ENCODE data around the gene NF1.

The NF1 gene

DNA sequence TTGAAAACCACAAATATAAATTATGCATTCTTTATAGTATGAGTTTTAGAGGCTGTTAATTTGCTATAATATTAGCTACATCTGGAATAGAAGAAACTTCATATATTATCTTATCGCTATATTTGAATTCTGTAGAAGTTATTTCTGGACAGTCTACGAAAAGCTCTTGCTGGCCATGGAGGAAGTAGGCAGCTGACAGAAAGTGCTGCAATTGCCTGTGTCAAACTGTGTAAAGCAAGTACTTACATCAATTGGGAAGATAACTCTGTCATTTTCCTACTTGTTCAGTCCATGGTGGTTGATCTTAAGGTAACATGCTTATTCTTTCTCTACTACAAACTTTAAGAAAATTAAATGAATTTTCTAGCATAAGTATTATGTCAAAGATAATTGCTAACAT lies 105.5 kb downstream of the NF1 start:
- DNase-seq = peak; percentile 7

DNA sequence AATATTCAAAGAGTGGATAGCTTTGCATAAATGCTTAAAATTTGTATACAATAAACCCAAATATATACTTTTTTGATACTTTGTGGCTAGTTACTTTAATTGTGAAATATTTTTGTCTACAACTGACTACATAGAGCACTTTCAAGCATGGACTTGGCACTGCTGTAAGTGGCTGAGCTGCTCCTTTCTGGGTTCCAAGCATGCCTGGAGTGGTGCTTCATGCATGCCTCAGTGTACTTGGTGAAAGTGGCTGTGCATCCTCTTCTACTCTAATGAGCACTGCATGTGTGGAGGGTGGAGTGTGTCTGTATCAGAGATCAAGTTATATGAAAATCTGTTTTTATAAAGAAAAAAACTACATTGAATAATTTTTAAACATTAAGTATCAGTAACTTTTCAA lies 108.2 kb downstream of the NF1 start:
- DNase-seq = peak; percentile 49

DNA sequence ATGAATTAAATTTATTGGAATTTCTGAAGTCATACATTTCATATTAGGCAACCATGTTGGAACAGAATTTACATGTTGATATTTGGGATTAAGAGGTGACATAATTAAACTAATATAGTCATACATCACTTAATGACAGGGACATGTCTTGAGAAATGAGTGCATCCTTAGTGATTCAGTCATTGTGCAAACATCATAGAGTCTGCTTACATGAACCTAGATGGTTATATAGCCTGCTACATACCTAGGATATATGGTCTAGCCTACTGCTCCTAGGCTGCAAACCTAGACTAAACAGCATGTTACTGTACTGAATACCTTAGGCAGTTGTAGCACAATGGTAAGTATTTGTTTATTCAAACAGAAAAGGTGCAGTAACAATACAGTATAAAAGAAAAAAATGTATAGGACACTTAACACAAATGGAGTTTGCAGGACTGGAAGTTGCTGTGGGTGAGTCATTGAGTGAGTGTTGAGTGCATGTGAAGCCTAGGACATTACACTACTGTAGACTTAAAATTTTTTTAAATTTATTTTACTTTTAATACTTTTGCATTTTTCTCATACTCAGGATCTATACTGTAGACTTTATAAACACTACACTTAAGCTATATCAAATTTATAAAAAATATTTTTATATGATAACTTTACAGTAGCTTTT lies 116.7 kb downstream of the NF1 start:
- DNase-seq = peak; percentile 21

DNA sequence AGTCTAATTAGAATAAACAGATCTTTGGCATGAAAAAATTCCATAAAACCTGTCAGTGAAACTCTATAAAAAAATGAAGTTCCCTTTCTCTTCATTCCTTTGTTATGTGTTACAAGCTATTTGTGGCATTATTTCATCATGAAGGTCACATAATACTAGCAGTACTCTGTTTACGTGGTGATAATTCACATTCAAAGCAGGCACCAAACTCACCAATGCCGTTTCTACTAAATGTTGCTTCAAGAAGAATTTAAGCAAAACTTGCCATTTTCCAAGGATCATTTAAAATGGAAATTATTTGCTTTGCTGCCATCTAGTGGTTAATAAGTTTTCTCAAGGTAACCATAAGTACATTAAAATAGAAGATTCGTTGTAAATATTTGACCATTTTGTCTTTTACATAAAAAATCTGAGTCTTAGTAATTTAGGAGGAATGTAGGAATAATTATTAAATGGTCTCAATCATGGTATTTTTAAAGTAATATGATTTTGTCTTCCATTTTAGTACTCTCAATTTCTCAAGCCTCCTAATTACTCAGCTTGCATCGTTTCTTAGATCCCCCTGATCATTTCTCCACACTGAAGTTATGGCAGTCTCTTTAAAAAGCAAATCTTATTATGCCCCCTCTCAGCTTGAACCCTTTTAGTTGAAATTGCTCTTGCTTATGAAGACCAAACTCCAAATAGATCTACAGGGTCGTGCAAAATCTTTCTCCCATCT lies 121.4 kb downstream of the NF1 start:
- DNase-seq = peak; percentile 81

DNA sequence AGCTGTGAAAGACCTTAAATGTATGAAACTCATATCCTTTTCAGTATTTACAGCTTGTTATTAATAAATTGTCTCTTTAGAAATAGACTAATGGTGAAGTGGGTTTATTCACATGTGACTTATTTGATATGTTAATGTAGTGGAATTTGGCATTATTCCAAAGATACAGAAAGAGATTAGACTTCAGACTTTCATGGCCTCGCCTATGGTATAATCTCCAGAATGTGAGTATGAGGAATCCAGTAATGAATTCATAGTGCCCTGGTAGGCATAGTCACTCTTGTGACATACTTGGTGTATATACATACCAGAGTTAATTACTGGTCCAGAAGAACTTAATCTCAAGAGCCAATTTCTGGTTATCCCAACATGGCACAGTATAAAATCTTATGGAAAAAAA lies 129.6 kb downstream of the NF1 start:
- DNase-seq = peak; percentile 9

DNA sequence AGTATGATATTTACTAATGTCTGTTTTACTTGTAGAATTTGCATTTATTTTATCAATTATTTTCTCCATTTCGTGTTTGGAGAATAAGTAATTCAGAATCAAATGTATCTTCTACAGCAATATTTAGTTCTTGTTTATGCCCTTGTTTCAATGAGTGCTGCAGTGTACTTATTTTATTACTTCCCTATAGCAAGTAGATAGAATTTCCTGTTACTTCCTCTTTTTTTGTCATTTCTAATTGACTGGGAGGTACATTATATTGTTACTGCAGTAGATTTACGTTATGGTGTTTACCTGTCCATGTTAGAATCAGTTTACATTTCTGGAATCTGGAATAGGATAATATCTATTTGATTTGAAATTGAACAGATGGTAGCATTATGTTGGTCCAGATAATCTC lies 131.1 kb downstream of the NF1 start:
- no peak for DNase-seq

DNA sequence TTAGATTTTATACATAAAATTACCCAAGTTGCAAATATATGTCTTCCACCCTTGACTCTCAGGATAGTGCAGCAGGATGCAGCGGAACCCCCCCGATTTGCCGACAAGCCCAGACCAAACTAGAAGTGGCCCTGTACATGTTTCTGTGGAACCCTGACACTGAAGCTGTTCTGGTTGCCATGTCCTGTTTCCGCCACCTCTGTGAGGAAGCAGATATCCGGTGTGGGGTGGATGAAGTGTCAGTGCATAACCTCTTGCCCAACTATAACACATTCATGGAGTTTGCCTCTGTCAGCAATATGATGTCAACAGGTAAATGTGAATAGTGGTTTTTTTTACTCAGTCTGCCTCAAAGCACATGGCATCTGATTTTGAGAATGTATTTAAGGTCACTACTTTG lies 131.6 kb downstream of the NF1 start:
- DNase-seq = no peak

DNA sequence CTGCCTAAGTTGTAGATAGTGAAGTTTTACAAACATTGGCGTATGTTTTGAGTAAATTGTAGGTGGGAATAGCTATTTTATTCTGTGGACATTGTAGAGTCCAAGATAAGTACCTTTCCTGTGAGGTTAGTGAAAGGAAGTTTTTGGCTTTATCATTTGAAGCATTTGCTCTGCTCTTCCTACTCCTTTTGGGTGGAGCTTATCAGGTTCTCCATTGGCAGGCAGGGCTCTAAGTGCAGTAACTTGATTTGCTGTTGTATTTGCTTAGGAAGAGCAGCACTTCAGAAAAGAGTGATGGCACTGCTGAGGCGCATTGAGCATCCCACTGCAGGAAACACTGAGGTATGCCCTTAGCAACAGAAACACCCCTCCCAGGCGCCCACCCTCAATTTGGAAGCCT lies 132.2 kb downstream of the NF1 start:
- DNase-seq = no peak

DNA sequence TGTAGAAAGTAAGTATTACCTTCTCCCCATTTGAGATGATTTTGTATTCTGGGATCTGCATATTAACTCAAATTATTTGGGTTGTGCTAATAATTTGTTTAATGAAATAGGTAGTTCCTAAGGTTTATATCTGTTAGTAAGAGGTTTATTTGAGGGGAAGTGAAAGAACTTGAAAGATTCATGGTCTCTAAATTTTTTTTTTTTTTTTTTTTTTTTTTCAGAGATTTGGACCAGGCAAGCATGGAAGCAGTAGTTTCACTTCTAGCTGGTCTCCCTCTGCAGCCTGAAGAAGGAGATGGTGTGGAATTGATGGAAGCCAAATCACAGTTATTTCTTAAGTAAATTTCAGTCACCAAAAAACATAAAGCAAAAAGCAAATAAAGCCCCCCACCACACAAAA lies 137.1 kb downstream of the NF1 start:
- no peak for DNase-seq

DNA sequence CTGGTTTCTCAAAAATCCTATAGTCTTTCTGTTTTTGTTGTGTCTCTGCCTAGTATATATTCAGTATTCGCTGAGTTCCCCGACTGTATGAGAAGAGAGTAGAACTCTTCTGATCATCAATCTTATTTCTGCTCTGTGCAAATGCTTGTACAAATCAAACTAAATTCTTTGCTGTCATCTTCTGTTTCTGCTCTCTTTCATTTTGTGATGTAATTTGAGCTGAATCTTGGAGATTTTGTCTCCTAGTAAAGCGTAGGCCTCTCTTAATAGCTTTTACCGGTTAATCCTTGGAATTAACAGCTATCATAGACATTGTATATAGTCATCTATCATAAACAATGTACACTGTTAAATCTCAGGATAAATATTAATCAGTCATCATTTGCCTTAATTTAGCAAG lies 140.3 kb downstream of the NF1 start:
- DNase-seq = no peak

DNA sequence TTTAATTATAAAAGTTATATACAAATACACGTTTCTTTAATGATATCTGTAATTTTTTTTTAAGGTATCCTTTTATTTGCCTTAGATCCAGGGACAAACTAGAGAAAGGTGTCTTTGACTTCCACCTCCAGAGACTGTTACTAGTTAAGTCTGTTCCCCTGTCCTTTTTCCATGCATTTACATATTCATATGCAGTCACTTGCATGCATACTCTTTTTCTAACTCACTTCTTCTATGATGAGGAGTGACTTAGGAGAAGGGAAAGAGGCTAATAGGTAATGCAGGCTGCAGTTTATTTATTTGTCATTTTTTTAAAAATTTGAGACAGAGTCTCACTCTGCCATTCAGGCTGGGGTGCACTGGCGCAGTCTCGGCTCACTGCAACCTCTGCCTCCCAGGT lies 141.4 kb downstream of the NF1 start:
- no peak for DNase-seq

DNA sequence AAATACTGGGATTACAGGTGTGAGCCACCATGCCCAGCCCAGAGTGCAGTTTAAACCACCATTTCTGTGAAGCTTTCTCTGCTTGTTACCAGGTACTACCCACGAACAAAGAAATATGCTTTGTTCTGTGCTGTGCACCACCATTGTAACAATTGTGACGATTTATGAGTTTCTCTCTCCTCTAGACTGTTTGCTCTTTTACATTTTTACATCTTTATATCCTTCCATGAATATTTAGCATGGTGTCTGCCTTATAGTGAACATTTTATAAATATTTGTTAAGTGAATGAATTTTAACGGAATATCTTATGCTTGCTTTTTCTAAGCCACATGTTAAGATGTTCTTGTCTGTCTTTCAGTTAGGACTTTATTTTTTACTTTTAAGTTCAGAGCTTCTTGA lies 141.9 kb downstream of the NF1 start:
- DNase-seq = no peak

DNA sequence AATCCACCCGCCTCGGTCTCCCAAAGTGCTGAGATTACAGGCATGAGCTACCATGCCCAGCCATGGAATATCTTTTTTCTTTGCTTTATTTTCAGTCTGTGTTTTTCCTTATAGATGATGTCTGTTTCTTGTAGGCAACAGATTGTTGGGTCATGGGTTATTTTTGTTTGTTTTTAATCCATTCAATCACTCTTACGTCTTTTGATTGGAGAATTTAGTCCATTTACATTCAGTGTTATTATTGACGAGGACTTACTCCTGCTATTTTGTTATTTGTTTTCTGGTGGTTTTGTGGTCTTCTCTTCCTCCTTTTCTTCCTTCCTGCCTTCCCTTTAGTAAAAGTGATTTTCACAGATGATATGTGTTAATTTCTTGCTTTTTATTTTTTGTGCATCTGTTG lies 146.3 kb downstream of the NF1 start:
- no peak for DNase-seq

DNA sequence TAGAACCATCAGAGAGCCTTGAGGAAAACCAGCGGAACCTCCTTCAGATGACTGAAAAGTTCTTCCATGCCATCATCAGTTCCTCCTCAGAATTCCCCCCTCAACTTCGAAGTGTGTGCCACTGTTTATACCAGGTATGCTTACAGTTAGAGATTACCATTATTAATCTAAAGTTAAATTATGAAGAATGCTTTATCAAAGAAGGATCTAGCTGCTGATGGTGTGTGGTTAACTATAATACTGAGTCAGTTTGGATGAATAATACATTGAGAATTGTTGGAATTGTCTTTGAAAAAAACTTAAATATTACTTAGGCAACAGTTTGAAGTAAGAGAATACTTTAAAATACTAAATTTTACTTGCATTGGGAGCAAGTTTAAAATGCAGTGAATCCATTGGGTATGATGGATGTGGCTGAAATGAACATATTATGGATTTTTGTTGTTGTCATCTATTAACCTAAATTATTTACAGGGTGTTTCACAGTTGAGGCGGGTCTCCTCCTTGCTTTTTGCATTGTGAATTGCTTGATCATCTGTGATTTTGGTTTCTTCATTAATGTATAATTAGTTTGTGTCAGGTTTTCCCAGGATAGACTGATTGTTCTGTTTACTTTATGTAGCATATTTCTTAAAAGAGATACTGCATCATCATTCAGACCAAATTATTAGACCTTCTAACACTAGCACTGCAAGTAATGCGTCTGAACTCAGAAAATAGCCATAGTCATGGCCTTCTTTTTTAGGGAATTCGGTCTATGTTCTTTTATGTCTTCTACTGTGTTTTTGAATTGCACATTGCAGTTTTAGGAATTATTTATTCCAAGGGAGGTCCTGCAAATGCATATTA lies 154.4 kb downstream of the NF1 start:
- DNase-seq = peak; percentile 74

DNA sequence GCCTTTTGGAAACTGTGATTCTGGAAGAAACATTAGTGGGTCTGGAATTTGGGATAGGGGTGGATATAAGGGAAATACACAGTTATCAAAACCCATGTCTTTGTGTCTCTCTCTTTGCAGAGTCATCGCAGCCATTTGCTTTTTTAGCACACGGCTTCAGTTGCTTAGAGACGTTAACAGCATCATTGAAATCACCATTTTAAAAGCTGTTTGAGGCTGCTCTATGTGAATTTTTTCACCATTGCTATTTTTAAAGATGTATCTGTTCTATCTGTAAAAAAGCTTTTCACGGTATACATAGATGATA lies 155.0 kb downstream of the NF1 start:
- no peak for DNase-seq

DNA sequence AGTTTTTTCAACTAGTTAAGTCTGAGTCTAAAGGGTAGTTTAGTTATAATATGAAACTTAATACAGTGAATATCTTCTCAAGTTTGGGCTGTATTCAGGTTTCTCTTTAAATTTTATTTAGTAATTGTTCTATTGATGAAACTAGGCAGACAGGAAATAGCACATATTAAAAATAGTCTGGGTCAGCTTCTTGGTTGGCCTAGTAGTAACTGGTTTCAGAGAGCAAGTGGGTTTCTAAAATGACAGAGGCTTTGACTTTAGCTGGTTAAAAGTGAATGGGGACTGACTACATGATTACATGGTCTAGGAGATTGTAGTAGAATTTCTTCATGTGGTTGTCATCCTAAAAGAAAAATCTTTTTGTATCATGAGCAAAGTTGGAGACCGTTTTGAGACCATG lies 155.5 kb downstream of the NF1 start:
- DNase-seq = no peak

DNA sequence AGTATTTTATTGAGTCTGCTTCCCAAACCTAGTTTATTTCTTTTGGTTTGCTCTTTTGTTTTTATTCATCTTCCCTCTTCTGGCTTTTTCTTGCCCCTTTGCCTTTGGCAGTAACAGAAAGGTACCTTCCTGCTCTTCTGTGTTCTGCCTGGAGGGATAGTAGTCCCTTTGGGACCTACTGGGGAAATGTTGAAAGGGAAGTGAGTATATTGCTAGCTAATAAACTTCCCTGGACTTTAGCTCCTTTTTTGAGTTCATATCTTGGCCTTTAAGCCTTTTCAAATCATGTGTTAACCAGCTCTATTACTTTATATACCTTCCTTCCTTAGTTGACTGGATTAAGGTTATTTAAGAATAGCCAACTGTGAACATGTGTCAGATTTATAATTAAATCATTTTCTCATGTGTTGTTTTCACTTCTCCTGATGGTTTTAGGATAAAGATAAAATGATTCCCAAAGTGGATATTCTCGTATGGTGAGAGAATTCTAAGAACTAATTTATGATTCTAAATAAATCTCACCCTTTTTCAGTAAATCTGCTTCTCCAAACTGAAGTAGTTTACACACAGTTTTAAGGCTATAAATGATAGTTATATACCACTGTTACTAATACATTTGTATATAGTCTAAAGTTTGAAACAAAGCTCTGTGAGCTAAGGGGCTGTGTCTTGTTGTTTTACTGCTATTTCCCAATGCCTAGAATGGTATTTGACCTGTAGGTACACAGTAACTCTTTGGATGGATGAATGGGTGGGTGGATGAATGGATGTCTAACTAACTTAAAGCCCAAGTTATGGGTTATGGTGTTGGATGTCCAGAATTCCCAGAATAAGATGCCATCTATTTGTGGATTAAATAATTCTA lies 156.6 kb downstream of the NF1 start:
- DNase-seq = no peak

DNA sequence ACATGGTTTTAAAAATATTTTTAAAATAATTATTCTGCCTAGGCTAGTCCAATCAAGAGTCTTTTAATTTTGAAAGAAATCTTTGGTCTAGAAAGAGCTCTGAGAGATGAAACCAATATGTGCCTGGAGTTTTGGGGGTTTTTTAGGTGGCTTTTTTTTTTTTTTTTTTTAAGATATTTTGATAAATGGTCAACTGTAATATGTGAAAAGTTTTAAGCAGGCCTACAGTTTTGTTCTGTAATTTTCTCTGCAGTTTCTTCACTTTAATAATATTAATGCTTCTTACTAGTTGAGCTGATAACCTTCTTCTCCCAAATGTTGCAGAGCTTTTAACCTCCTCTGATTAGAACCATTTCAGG lies 157.2 kb downstream of the NF1 start:
- no peak for DNase-seq

DNA sequence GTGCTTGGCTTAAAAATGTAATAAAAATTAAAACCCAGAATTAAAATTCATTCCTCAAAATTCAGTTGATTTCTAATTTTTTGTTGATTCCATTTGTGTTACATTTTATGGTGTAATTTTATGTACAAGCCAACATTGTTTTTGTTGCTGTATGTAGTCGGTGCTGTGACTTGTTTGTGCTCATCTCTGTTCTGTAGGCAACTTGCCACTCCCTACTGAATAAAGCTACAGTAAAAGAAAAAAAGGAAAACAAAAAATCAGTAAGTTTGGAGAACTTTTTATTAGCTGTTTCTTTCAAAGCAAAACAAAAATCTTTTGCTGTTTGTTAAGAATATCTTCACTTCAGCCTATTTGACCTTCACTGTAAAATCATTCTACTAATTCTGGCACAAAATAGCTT lies 158.0 kb downstream of the NF1 start:
- DNase-seq = no peak

DNA sequence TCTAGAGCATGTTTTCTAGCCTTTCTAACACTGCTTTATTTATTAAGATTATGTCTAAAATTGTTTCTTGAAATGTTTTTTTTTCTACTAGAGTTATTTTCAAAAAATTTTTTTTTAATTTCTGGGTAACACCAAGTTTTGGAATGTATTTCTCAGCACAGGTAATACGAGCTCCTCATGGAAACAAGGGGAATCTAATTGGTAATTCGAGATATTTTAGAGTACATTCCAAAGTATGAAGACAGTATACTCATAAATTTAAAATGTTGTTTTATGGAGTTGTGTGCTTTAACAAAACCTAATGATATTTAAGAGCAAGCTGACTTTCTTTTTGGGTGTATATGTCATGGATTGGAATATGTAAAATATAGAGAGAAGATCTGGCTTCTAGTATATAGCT lies 159.9 kb downstream of the NF1 start:
- DNase-seq = no peak

DNA sequence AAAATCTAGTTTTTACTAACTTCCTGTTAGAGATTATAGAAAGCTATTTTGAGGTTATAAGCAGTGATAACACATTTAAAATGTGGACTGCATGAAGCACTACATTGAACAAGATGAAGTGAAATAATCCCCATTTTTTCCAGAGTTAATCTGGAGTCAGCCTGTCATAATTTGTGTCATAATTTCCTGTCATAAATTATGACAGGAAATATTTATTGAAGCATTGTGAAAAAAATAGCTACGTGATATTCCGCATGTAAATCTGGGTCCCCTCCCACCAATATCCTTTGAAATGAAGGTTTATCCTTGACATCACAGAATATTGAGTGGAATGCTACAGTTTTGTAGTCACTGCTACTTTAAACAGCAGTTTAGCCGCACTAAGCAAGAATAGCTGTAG lies 162.2 kb downstream of the NF1 start:
- no peak for DNase-seq

DNA sequence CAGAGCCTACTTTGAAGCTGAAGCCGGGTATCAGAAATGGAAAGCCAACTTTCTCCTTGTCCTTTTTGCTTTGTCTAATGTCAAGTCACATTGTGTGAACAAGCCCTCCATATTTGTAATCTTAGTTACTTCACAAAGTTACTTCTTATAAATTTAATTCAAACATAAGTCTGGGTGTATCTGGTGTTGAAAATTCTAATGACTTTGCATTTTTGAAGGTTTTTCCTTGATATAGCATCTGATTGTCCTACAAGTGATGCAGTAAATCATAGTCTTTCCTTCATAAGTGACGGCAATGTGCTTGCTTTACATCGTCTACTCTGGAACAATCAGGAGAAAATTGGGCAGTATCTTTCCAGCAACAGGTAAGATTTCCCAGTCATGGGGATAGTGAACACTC lies 165.4 kb downstream of the NF1 start:
- DNase-seq = no peak

DNA sequence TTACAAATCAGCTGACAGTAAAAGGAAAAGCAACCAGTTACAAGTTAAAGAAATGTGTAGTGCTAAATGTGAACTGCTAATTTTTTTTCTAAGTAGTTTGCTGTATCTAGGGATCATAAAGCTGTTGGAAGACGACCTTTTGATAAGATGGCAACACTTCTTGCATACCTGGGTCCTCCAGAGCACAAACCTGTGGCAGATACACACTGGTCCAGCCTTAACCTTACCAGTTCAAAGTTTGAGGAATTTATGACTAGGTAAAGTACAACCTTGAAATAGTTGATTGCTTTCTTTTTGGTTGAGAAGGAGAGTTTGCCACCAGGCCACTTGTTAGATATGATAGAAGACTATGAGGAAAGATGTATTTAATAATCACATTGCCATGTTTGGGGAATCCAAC lies 166.8 kb downstream of the NF1 start:
- DNase-seq = no peak
